Panc1 (cell line): ENCODE results near the gene MARK4. TPM values are rescaled to one million over a fixed set of nuclear protein-coding genes. Genes with fewer than 3 reads are reported as not detected.
"Not testable (repeated sequence)": the region's sequence is repeated elsewhere in the genome, so short reads cannot be mapped to it uniquely, and the experiment has no call there.

Experiments used
- ATAC-seq: fragments of 200-7000 bp; cut with Tn5 transposase; 2 replicates; pipeline ENCODE4 v1.9.1; 2020; ENCODE audit warnings: mild to moderate bottlenecking, moderate library complexity
- BruUV-seq: library from RNA; stranded (reverse); fragments of 400-500 nt; replicated peaks from 2 replicates; lab custom pipeline; 2021; lab: Mats Ljungman, UMichigan
- CTCF ChIA-PET: fragments of 300-600 bp; sonication (Branson Sonifier 250); formaldehyde crosslinking; loops from one replicate; lab custom pipeline; 2022; ENCODE audit warnings: antibody characterized with exemption; lab: Charles Lee
- POLR2A ChIA-PET: fragments of 300-600 bp; sonication (Branson Sonifier 250); formaldehyde crosslinking; loops from one replicate; lab custom pipeline; 2022; ENCODE audit warnings: antibody characterized with exemption; lab: Charles Lee
- DNase-seq: peaks from one replicate; pipeline ENCODE4 v3.0.0-alpha.2; 2010; ENCODE audit warnings: low read depth, low spot score
- H3K27ac ChIP-seq: 2 replicates; pipeline ENCODE4 v1.5.1; 2011; ENCODE audit warnings: mild to moderate bottlenecking, low read length, inconsistent platforms
- H3K27me3 ChIP-seq: fragments of 200-500 bp; sonication (Bioruptor generic); 2 replicates; pipeline ENCODE4 v1.6.0; 2014; ENCODE audit warnings: low read length, inconsistent platforms; ENCODE audit not compliant: control insufficient read depth, insufficient read depth
- H3K36me3 ChIP-seq: fragments of 200-500 bp; sonication (Bioruptor generic); 2 replicates; pipeline ENCODE4 v1.5.1; 2014; ENCODE audit warnings: inconsistent platforms, mild to moderate bottlenecking, low read length, moderate library complexity; ENCODE audit not compliant: control insufficient read depth, insufficient read depth
- H3K4me1 ChIP-seq: 2 replicates; pipeline ENCODE4 v1.5.1; 2011; ENCODE audit warnings: inconsistent platforms, mild to moderate bottlenecking, low read length, moderate library complexity; ENCODE audit not compliant: control insufficient read depth, insufficient read depth
- H3K4me3 ChIP-seq, 2 experiments: 2 replicates each; pipeline ENCODE4 v1.5.1; 2011 to 2012; ENCODE audit warnings: low read depth in 2 of 2, low read length in 2 of 2, mild to moderate bottlenecking in 2 of 2, inconsistent platforms in 1 of 2, moderate library complexity in 1 of 2
- H3K9me3 ChIP-seq: fragments of 200-500 bp; sonication (Bioruptor generic); 2 replicates; pipeline ENCODE4 v1.5.1; 2014; ENCODE audit warnings: low read depth, mild to moderate bottlenecking, inconsistent platforms, low read length, moderate library complexity; ENCODE audit not compliant: control insufficient read depth, insufficient read depth
- CTCF ChIP-seq: fragments of 450-650 bp; IDR thresholded peaks from 2 replicates; pipeline ENCODE4 v1.5.1; 2017; ENCODE audit warnings: mild to moderate bottlenecking
- POLR2AphosphoS5 ChIP-seq: IDR thresholded peaks from 2 replicates; pipeline ENCODE4 v1.6.1; 2012; ENCODE audit warnings: mild to moderate bottlenecking, low read depth, low read length, moderate library complexity
- REST ChIP-seq, 2 experiments: IDR thresholded peaks; 2 replicates each; pipeline ENCODE4 v1.6.1; 2011 to 2012; ENCODE audit warnings: low read depth in 2 of 2, control low read depth in 1 of 2, low read length in 1 of 2, mild to moderate bottlenecking in 1 of 2, moderate library complexity in 1 of 2; ENCODE audit not compliant: insufficient read depth in 1 of 2
- SIN3A ChIP-seq: IDR thresholded peaks from 2 replicates; pipeline ENCODE4 v1.6.1; 2012; ENCODE audit warnings: low read depth, mild to moderate bottlenecking, low read length, moderate library complexity, borderline replicate concordance; ENCODE audit not compliant: insufficient read depth
- TCF7L2 ChIP-seq: IDR thresholded peaks from 2 replicates; pipeline ENCODE4 v1.6.1; 2011; ENCODE audit warnings: mild to moderate bottlenecking, low read depth, low read length, inconsistent platforms
- in situ Hi-C: cut with HindIII; loops from 2 replicates; pipeline ENCODE4 v1.10.0; 2016; ENCODE audit warnings: low sequenced_read_pairs, low pct_unique_long_range_greater_than_20kb
- intact Hi-C: fragments of 100-400 bp; cut with micrococcal nuclease; formaldehyde crosslinking; loops from one replicate; pipeline ENCODE4 v1.10.0; 2022; ENCODE audit not compliant: unreplicated experiment
- total RNA-seq: library from RNA; stranded (reverse); gene quantifications from one replicate; pipeline ENCODE4 v1.2.1, GENCODE V29; 2021; ENCODE audit not compliant: unreplicated experiment

Gene MARK4
- total RNA-seq, 1 experiment from 2014 or later: 21.6 TPM

- no peaks in the 10 kb centered on the region for H3K9me3 ChIP-seq
- no peak for TF ChIP-seq SIN3A
- TF ChIP-seq CTCF: no peak
- no peak for TF ChIP-seq POLR2AphosphoS5
- TF ChIP-seq REST (IDR thresholded peaks at IDR 0.05; ENCODE audit: insufficient read depth in 1 of 2, low read depth in 2 of 2, low read length in 1 of 2): no peak
- TF ChIP-seq TCF7L2: no peak
- H3K4me1 ChIP-seq: peaks cover 3% of the 10 kb centered on the region
- intact Hi-C loops (loop anchor here (10.0 kb wide), 1 partner anchor 127 kb away; no protein-coding TSS in a partner anchor), in situ Hi-C loops (no loop called here)
- no peaks in the 10 kb centered on the region for H3K36me3 ChIP-seq
- CTCF ChIA-PET: no interaction called here
- no peak overlapping the region for H3K4me3 ChIP-seq
- no TSS peak for BruUV-seq
- ATAC-seq (peak; percentile 46; the same call in 1 of the 2 replicates), DNase-seq (no peak)
- H3K27ac ChIP-seq: no peak overlapping the region
- H3K27me3 ChIP-seq: no peaks in the 10 kb centered on the region
- POLR2A ChIA-PET: interaction anchor here (0.9 kb wide), 1 partner anchor 133 kb away, joined by 3 read pairs; no protein-coding TSS in a partner anchor
Measured at GRCh38 chr19:45331411-45331810, 80.3 kb downstream of the MARK4 start.

- ChIA-PET POLR2A (interaction anchor here (0.6 to 0.7 kb wide), 2 partner anchors 29 to 164 kb away, joined by 3 to 7 read pairs; no protein-coding TSS in a partner anchor), CTCF (no interaction called here)
- no peak for DNase-seq
- ATAC-seq: no peak
- no peak overlapping the region for H3K27ac ChIP-seq
- no peaks in the 10 kb centered on the region for H3K36me3 ChIP-seq
- no peak overlapping the region for H3K4me3 ChIP-seq
- in situ Hi-C loops: no loop called here
- no peaks in the 10 kb centered on the region for H3K27me3 ChIP-seq
- BruUV-seq: no TSS peak
- no peaks in the 10 kb centered on the region for H3K9me3 ChIP-seq
- intact Hi-C loops: loop anchor here (10.0 kb wide), 1 partner anchor 129 kb away; no protein-coding TSS in a partner anchor
- H3K4me1 ChIP-seq: no peaks in the 10 kb centered on the region
- TF ChIP-seq REST (IDR thresholded peaks at IDR 0.05; ENCODE audit: insufficient read depth in 1 of 2, low read depth in 2 of 2, low read length in 1 of 2) (no peak), TCF7L2 (no peak), SIN3A (no peak), POLR2AphosphoS5 (no peak), CTCF (no peak)
Measured at GRCh38 chr19:45333609-45334303, 82.7 kb downstream of the MARK4 start.

GRCh38 chr19:45334881-45335280 lies 83.8 kb downstream of the MARK4 start:
- H3K4me1 ChIP-seq, DNase-seq, H3K9me3 ChIP-seq, H3K27me3 ChIP-seq, CTCF ChIA-PET, POLR2A ChIA-PET, H3K36me3 ChIP-seq, H3K4me3 ChIP-seq, ATAC-seq, BruUV-seq, in situ Hi-C loops, H3K27ac ChIP-seq: not testable (repeated sequence)
- intact Hi-C loops: loop anchor here (10.0 kb wide), 1 partner anchor 130 kb away; no protein-coding TSS in a partner anchor
